KMS-11 (cell line): ENCODE data around the gene PDIK1L.

Experiments used
- H2AFZ ChIP-seq: fragments of 200-600 bp; sonication (generic); 2 replicates; pipeline ENCODE4 v1.6.1; 2016; ENCODE audit warnings: antibody characterized with exemption, mixed run types, low read depth
- H3K27ac ChIP-seq: fragments of 200-600 bp; sonication (generic); 2 replicates; pipeline ENCODE4 v1.6.1; 2016; ENCODE audit warnings: mild to moderate bottlenecking, mixed run types
- H3K27me3 ChIP-seq: fragments of 200-600 bp; sonication (generic); 2 replicates; pipeline ENCODE4 v1.6.1; 2017; ENCODE audit warnings: mild to moderate bottlenecking, low read depth, mixed run types, moderate library complexity; ENCODE audit not compliant: insufficient read depth
- H3K36me3 ChIP-seq: fragments of 200-600 bp; sonication (generic); 2 replicates; pipeline ENCODE4 v1.6.1; 2017; ENCODE audit warnings: mild to moderate bottlenecking, mixed run types; ENCODE audit not compliant: insufficient read depth
- H3K4me1 ChIP-seq: fragments of 200-600 bp; sonication (generic); 2 replicates; pipeline ENCODE4 v1.6.1; 2016; ENCODE audit warnings: mild to moderate bottlenecking, low read depth, mixed run types; ENCODE audit not compliant: poor library complexity, severe bottlenecking
- H3K4me2 ChIP-seq: fragments of 200-600 bp; sonication (generic); 2 replicates; pipeline ENCODE4 v1.7.0; 2016; ENCODE audit warnings: mild to moderate bottlenecking, mixed run types
- H3K4me3 ChIP-seq: fragments of 200-600 bp; sonication (generic); IDR thresholded peaks from 2 replicates; pipeline ENCODE4 v1.6.1; 2017; ENCODE audit warnings: low read depth, low read length, mixed read lengths; ENCODE audit not compliant: insufficient read depth
- H3K79me2 ChIP-seq: fragments of 200-600 bp; sonication (generic); 2 replicates; pipeline ENCODE4 v1.6.1; 2016; ENCODE audit warnings: low read depth, mixed run types; ENCODE audit not compliant: insufficient read depth
- H3K9ac ChIP-seq: fragments of 200-600 bp; sonication (generic); 2 replicates; pipeline ENCODE4 v1.6.1; 2016; ENCODE audit warnings: mild to moderate bottlenecking, mixed run types
- H4K20me1 ChIP-seq: fragments of 200-600 bp; sonication (generic); 2 replicates; pipeline ENCODE4 v1.6.1; 2016; ENCODE audit warnings: mild to moderate bottlenecking, mixed run types; ENCODE audit not compliant: insufficient read depth
- TF ChIP-seq, protein P1 (sequence below): fragments of 200-600 bp; sonication (generic); conservative IDR thresholded peaks from 2 replicates; pipeline ENCODE4 v1.6.1; 2017; ENCODE audit warnings: low read depth, mild to moderate bottlenecking, antibody characterized with exemption, low read length, moderate library complexity, mixed read lengths

The PDIK1L gene

DNA sequence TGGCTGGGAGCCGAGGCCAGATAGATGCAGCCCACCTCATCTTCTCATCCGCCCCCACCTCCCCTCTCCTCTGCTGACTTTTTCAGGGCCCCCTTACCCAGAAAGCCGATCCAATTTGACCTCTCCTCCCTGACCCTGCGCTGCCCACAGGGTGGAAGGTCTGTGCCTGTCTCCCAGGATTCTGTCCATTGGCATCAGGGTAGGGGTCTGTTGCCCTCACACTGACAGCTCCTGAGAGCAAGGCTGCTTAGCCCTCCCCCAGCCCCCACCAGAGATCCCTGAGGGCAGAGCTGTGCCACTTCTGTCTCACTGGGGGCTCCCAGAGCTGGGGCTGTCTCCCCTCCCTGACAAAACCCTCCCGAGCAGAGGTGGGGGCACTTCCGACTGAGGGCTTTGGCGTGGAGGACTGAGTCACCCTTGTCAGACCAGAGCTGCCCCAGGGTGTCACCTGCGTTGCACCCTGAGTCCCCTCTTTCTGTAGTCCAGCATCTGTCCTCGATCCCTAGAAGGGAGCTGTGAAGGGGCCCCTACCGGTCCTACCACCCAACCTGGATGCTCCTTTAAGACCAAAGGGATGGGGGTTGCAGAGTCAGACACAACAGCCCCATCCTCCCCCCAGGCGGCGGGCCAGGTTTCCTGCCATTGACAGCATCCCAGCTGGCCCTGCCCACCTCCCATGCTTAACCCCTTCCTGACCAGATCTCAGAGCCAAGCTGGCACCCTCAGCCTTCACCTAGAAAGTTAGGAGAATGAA lies 44.8 kb downstream of the PDIK1L start:
- Histone ChIP-seq H3K36me3 (no peaks in the 10 kb centered on the region), H3K27me3 (peaks cover 16% of the 10 kb centered on the region; the same call in 1 of the 2 replicates), H2AFZ (no peak overlapping the region), H3K4me2 (no peak overlapping the region), H3K4me3 (no peak overlapping the region), H3K9ac (no peak overlapping the region), H4K20me1 (no peaks in the 10 kb centered on the region), H3K27ac (no peak overlapping the region), H3K4me1 (no peaks in the 10 kb centered on the region), H3K79me2 (no peaks in the 10 kb centered on the region)
- TF ChIP-seq, protein P1, sequence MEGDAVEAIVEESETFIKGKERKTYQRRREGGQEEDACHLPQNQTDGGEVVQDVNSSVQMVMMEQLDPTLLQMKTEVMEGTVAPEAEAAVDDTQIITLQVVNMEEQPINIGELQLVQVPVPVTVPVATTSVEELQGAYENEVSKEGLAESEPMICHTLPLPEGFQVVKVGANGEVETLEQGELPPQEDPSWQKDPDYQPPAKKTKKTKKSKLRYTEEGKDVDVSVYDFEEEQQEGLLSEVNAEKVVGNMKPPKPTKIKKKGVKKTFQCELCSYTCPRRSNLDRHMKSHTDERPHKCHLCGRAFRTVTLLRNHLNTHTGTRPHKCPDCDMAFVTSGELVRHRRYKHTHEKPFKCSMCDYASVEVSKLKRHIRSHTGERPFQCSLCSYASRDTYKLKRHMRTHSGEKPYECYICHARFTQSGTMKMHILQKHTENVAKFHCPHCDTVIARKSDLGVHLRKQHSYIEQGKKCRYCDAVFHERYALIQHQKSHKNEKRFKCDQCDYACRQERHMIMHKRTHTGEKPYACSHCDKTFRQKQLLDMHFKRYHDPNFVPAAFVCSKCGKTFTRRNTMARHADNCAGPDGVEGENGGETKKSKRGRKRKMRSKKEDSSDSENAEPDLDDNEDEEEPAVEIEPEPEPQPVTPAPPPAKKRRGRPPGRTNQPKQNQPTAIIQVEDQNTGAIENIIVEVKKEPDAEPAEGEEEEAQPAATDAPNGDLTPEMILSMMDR = no peak

DNA sequence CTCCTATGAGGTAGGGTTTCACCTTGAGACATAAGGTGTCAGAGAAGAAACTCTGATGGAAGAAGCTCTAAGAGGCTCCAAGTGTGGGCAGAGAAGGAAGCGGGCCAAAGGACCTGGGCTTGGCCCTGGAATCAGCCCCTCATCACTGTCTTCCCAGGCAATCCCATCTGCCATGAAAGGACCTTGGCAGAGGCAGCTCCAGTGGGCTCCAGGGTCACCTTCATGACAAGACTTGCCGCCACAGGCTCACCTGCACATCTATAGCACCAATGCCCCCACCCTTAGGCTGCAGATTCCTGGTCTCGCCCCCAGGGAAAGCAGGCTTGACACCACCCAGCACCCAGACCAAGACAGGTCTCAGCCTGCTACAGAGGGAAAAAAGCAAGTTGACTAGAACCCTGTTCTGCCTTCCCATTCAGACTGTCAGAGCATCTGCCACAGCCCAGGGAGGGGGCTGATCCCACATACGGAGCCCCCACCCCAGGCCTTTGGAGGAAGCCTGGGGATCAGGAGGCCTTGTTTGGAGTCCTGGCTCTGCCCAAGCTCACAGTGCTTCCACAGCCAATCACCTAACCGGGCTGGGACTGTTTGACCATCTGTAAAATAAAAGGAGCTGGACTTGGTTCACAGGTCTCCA lies 46.8 kb downstream of the PDIK1L start:
- H3K9ac ChIP-seq = no peak overlapping the region
- no peak overlapping the region for H3K4me3 ChIP-seq
- H3K4me1 ChIP-seq = no peaks in the 10 kb centered on the region
- H2AFZ ChIP-seq = no peak overlapping the region
- TF ChIP-seq, protein P1 = no peak
- H3K27me3 ChIP-seq = peaks cover 31% of the 10 kb centered on the region
- H4K20me1 ChIP-seq = no peaks in the 10 kb centered on the region
- H3K36me3 ChIP-seq = no peaks in the 10 kb centered on the region
- H3K79me2 ChIP-seq = no peaks in the 10 kb centered on the region
- no peak overlapping the region for H3K27ac ChIP-seq
- H3K4me2 ChIP-seq = no peak overlapping the region

DNA sequence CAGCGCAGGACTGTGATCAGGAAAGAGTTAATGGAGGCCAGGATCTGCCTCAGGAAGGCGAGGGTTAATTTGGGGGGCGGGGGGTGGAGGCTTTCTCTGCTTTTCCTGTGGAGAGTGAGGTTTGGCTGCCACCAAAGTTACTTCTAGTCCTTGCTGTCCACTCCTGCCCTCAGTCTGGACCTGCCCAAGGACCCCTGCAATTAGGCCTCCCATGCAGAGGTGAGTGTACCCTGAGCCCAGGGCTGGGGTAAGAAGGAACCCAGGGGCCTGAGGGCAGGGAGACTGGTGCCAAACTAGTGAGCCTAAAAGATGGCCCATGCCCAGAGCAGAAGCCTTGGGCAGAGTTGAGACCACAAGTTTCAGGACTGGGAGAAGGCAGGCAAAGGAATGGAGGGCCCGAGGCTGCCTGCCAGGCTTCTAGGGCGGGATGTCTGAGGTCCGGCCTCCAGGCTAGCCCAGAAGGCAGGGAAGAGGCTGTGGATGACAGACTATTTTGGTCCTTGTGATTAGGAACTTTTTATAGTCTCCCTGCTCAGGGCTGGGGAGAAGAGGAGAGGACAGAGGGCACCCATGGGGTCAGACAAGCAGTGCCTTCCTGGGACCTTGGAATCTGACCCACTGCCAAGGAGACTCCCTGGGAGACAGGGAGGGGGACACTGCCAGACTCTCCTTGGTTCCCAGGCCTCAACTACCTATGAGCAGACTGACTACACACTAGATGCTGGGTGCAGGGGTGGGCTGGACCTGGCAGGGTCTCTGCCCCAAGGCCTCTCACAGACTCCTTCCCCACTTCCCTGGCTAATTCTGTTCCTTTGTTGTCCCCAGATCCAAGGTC lies 47.5 kb downstream of the PDIK1L start, which contains the start of gene FAM110D:
Gene FAM110D, plus strand, starts transcription at position 172 of the 835 bp plus-strand sequence. CDS start 2,213 bp downstream, outside the sequence.
- Histone ChIP-seq H3K4me2 (no peak within 1 kb of the TSS), H3K27ac (no peak within 1 kb of the TSS), H3K9ac (no peak within 1 kb of the TSS), H3K79me2 (no peaks in the 10 kb centered on the region), H3K4me1 (no peaks in the 10 kb centered on the region), H4K20me1 (no peaks in the 10 kb centered on the region), H3K27me3 (peaks cover 37% of the 10 kb centered on the region), H3K36me3 (no peaks in the 10 kb centered on the region), H2AFZ (no peak within 1 kb of the TSS), H3K4me3 (no peak within 1 kb of the TSS)
- TF ChIP-seq, protein P1 = no peak

DNA sequence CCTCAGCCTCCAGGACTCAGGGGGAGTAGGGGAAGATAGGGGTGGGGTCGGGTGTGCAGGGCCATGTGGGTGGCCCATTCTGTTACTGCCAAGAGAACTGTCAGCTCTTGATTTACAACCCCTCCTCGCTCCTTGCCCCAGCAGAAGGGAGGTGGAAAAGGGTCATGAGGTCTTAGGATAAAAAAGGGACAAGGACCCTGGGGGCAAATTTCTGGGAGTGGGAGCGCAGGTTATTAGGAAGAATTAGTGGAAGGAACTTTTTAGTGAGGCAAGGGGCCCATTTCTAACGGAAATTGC lies 48.1 kb downstream of the PDIK1L start:
- Histone ChIP-seq H3K27ac (no peak overlapping the region), H2AFZ (no peak overlapping the region), H3K4me3 (no peak overlapping the region), H3K4me2 (no peak overlapping the region), H3K79me2 (no peaks in the 10 kb centered on the region), H3K27me3 (peaks cover 40% of the 10 kb centered on the region), H4K20me1 (no peaks in the 10 kb centered on the region), H3K9ac (no peak overlapping the region), H3K36me3 (no peaks in the 10 kb centered on the region), H3K4me1 (no peaks in the 10 kb centered on the region)
- TF ChIP-seq, protein P1 = no peak
